COLO668 (cell line): ENCODE results near the gene L3HYPDH.

Experiments
- DNase-seq: peaks from one replicate; lab custom pipeline; 2025; ENCODE audit not compliant: unreplicated experiment; lab: John Stamatoyannopoulos, UW

The L3HYPDH gene

DNA sequence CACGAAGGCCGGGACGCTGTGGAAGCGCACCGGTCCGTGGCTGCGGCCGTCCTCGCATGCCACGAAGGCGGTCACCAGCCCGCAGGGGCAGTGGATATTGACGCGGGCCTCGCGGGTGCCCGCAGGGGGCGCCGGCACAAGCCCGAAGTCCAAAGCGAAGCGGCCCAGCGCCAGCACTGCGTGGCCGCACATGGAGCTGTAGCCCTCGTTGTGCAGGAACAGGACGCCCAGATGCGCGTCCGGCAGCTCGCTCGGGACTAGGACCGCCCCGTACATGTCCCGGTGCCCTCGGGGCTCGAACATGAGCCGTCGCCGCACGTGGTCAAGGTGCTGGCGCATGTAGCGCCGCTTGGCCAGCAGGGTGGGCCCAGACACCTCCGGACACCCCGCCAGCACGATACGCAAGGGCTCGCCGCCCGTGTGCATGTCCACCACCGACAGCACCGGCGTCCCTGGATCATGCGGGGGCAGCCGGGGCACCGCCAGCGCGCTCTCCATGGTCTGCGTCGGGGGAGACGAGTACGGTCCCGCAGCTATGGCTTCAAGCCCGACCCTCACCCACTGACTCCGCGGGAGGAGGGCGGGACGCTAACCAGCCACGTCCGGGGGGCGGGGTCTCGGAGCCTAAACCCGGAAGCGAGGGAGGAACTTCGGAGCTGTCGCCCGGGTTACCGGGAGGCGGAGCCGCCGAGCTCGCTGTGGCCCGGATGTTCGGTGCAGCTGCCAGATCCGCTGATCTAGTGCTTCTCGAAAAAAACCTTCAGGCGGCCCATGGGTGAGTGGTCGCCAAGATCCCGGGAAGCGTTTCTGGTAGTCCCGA is at the start of gene L3HYPDH, which contains the start of gene JKAMP:
Gene L3HYPDH, minus strand, starts transcription at position 590 of the 820 bp plus-strand sequence. Its CDS starts 92 bp downstream, at position 498.
Gene JKAMP, plus strand, starts transcription at position 699 of the 820 bp plus-strand sequence. Its CDS starts 73 bp downstream, at position 772.
- DNase-seq = peak; percentile 99

DNA sequence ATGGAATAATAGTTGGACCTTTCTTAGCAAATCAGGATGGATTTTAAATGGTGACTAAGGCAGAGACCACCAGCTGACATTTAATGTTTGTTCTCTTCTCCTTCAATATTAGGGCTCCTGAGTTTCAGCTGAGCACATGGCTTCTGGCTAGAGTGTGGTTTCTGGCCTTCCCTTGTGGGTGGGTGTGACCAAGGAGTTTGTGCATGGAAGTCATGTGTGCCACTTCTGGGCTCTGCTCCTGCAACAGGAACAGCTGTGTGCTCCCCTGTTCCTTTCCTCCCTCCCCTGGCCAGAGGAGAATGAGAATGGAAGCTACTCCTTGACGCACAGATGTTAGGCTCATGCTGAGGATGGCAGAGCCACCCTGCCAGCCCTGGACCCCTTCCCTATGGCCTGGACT is 48.2 kb upstream of the L3HYPDH start:
- no peak for DNase-seq

DNA sequence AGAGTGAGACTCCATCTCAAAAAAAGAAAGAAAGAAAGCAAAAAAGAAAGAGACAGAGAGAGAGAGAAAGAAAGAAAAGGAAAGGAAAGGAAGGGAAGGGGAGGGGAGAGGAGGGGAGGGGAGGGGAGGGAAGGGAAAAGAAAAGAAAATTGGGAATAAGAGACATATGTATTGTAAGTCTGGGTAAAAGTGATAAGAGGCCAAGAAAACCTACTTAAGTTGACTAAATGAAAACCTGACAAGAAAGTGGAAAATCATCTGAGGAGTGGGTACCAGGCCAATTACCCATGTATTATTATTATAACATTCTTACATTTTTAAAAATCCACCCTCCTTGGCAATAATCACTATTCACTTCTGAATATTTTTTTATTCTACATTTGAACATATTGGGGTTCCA is 46.1 kb upstream of the L3HYPDH start:
- no peak for DNase-seq

DNA sequence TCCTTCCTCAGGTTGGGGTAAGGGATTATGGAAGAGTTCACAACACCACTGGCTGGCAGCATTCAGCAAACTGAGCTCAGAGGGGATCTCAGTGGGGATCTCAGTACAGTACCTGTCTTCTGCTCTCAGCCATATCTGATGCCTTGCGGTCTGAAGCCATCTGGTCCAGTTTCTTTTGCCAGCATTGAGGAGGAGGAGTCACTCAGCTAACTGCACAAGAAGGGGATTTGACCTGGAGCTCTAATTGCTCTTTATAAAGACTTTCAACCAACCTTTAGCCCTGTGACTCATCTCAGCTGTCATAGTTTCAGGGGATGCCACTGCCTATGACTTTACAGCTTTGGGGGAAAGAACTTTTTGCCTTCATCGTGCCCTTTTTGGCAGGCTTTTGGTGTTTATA is 45.0 kb upstream of the L3HYPDH start:
- no peak for DNase-seq

- DNase-seq = no peak
Measured at GRCh38 chr14:59520224-59520623, 36.0 kb upstream of the L3HYPDH start.

- peak; percentile 53 for DNase-seq
Measured at GRCh38 chr14:59511916-59512575, 27.8 kb upstream of the L3HYPDH start.

DNA sequence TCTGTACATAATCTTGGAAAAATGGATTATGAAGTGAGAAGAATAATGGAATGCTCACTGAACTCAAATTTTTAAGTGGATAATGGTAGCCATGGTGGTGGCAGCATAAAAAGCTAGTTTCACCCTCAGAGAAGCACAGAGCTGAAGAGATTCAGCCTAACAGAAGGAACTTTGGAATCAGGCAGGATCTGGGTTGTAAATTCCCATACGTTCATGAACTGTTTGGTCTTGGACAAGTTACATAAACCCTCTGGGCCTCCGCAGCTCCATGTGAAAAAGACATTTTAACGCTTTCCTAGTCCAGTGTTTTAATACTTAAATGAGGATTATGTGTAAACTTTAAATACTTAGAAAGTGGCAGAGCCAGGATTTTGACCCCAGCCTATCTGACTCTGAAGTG is 26.8 kb upstream of the L3HYPDH start:
- no peak for DNase-seq

DNA sequence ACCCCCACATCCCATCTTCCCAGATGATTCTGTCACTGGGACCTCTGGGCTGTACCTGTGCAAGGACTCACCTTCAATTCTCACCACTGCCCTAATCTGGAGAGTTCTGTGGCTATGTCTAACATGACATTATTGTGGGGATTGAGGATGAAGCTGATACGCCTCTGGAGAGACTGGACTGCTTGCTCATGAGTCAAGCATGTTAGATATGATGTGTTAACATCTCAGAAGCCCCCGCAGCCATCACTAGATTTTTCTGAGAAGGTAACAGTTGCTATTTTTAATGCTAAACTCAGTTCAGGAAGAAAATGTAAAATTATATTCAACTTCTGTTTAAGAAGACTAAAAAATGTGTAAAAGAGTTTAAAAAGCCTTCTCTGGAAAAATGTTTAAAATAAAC is 25.8 kb upstream of the L3HYPDH start:
- no peak for DNase-seq

- DNase-seq = no peak
Measured at GRCh38 chr14:59509101-59509500, 24.9 kb upstream of the L3HYPDH start.

GRCh38 chr14:59507752-59508103 is 23.5 kb upstream of the L3HYPDH start:
- no peak for DNase-seq

GRCh38 chr14:59507063-59507751 is 23.0 kb upstream of the L3HYPDH start:
- DNase-seq = peak; percentile 73

DNA sequence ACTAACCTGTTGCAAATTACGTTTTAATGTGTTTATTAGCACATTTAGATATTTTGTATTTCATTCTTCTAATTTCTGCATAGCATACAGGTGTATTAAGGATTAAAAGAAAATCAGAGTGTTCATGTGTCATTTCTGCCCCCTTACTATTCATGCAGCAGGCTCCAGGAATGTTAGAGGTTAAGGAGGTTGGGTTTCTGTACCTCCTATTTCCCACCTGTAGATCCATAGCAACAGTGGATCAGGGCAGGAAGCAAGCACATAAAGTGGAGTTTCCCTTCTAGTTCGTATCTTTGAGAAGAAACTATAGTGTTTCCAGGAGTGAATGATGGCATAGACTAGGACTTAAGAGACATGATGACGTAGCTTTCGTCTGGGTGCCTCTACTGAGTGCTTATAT is 19.0 kb upstream of the L3HYPDH start:
- no peak for DNase-seq

DNA sequence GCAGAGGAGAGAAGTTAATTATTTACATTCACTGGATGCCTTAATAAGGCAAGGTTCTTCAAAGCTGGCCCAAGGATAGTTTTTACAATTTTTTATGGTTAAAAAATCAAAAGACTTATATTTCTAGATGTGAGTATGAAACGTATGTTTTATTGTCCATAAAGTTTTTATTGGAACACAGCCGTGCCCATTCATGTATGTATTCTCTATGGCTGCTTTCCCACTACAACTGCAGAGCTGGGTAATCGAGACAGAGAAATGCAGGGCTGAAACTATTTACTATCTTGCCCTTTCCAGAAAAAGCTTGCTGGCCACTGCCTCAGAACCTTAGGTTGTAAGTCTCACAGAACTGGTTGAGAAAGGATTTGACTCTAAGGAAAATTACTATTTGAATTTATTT is 16.5 kb upstream of the L3HYPDH start:
- DNase-seq = no peak

DNA sequence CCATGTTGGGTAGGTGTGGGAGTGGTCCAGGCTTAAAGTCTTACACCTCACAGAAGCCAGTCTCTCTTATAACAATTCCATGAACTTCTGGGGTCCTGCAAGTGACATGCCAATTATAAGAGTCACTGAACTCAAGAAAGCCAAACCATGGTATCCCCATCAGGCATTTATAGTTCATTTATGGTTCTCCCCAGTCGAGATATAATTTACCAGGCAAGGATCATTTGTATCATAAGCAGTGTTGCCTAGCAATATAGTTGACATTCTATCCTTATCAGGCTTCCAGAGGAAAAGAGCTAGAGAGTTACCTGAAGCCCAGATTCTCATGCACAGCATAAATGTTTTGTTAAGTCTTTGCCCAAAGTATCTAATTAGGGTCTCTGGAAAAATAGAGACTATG is 8.2 kb upstream of the L3HYPDH start:
- no peak for DNase-seq

DNA sequence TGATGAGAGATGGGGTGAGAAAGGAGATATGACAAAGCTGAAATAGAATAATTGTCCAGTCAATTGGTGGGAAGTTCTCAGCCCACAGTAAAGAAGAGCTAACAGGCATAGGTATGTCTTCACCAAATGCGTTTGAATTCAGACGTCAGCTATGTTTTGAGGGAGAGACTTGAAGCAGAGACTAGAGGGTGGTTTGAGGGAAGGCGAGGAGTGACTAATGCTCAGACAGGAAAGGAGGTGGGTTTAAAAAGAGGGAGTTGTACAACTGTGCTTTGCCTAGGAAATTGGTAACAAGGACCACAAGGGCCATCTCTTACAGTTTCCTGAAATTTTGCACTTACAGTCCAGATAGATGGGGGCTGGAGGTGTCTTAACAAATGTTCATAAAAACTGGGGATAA is 6.5 kb upstream of the L3HYPDH start:
- DNase-seq = no peak

GRCh38 chr14:59484639-59485175 is 499 bp upstream of the L3HYPDH start:
- no peak for DNase-seq

DNA sequence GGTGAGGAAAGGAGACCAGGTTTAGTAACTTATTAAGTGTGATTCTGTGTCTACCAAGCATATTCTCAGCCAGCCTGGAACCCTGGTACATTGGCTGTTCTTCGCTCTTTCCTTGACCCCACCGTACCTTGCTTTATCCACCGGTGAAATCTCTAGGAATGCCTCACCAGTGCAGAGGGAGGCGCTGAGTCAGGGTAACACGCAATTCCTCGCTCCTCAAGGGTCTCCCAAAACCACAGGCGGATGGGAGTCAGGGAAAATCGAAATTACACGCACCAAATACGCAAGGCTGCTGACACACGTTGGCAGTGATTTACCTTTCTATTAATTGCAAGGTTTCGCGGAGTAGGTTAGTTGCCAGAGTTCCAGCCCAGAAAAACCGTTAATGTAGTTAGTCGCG is 845 bp downstream of the L3HYPDH start:
- no peak for DNase-seq

GRCh38 chr14:59482541-59483331 is 1.5 kb downstream of the L3HYPDH start:
- DNase-seq = no peak

GRCh38 chr14:59481871-59482540 is 2.2 kb downstream of the L3HYPDH start:
- DNase-seq = no peak

- no peak for DNase-seq
Measured at GRCh38 chr14:59481407-59481806, 2.8 kb downstream of the L3HYPDH start.
